ENCODE data around the gene C16orf90.

Gene C16orf90, protein sequence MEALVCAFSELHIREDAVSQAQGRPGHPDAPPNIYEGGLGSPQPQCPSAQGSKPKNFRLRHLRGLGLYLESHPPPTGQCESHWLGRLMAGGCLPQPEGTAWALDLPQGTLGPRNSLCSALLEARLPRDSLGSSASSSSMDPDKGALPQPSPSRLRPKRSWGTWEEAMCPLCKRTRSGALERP

GRCh38 chr16:3495176-3495575 is at the start of gene C16orf90:
TSS of gene C16orf90 (minus strand) at chr16:3495489. CDS start at chr16:3495421, 68 bp downstream.
- no peak for DNase-seq

DNA sequence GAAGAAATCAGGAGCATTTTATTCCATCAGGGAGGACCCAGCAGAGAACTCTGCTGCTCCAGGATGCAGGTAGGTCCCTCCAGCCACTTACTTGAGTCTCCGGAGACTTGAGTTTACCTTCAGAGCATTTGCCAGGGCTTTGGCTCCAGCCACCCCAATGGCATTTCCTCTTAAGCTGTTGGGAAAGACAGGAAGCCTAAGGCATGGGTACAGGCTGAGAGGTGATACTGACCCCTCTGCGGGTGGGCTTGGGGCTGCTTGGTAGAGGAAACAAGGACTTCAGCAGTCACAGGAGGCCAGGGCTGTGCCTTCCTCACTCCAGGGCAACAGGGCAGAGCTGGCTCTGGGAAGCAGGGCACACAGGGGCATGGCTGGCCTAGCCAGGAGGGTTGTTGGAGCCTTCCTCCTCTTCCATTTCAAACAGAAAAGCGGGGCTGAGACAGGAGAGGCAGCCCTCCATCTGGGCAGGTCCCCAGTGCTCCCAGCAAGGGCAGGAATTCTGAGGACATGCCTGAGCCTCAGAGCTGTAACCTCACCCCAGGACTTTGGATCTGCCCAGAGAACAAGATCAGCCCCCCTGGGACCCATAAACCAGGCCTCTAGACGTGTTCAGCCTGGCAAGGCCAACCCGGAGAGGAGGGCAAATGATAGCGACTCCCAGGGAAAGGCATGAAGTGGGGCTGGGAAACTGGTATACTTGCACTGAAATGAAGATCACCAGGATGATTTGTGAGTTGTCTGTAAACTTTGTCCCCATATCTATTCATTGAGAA is 47.5 kb upstream of the C16orf90 start:
- no peak for DNase-seq

DNA sequence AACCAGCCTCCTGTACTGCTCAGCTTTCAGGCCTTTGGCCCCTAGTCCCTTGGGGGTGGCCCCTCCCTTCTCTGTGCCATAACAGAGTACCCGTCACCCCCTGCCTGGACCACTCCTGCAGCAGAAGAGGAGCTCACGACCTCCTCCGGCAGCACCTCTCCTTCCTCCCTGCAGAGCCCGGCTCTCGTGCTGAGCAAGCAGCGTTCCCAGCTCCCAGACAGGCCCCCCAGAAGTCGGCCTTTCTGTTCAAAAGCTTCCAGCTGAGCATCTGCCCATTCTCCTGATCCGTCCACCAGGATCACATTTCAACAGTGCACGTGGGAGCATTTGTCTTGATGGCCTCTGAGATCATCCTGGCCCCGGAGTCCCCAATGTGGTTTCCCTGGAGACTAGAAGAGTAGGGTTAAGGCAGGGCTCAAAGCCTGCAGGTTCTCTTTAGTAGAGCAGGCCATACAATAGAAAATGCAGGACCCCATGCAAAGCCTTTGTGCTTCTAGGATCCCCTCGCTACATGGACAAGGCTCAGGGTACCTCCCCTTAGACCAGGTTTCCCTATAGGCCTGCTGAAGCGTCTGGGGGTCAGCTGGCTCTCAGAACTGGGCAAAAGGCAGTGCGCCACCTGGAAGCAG is 46.4 kb upstream of the C16orf90 start:
- no peak for DNase-seq

GRCh38 chr16:3538222-3538621 is 42.9 kb upstream of the C16orf90 start:
- no peak for DNase-seq

- no peak for DNase-seq
Observed at GRCh38 chr16:3536851-3537250, 41.6 kb upstream of the C16orf90 start.

DNA sequence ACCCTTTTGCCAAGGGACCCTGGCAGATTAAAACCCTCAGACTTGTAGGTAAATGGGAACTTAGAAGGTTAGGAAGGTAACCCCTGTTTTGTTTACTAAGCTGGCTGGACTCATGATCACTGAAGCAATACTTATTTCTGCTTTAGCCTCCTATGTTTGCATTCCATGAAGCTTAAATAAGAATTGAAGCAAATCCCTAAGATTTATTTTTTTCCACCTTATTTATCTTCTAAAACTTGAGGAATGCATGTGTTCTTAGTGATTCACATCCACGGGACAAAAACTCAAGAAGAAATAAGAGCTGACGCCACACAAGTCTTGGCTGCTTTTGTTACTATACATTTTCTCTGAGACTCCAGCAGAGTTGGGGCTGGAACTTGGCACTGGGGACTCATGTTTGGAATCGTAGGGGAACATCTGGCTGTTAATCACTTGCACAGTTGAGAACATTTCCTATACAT is 41.0 kb upstream of the C16orf90 start:
- DNase-seq = no peak

GRCh38 chr16:3534126-3534525 is 38.8 kb upstream of the C16orf90 start:
- no peak for DNase-seq

GRCh38 chr16:3532741-3533140 is 37.5 kb upstream of the C16orf90 start:
- no peak for DNase-seq

GRCh38 chr16:3530371-3530914 is 35.2 kb upstream of the C16orf90 start:
- DNase-seq = no peak

- no peak for DNase-seq
Observed at GRCh38 chr16:3529175-3529574, 33.9 kb upstream of the C16orf90 start.

DNA sequence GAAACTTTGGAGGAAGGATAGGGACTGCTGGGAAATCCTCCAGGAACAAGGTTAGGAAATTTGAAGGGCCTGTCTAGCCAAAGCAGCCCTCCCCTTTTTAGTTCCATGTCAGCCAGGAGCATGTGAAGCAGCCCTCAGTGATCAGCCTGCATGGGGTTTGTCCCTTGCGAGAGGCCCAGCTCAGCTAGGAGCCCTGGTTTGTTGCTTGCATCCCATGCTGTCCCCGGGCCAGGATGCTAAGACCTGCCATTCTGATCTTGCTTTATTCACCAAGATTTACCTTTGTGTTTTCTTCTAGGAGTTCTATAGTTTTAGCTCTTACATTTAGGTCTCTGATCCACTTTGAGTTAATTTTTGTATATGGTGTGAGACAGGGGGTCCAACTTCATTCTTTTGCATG is 33.1 kb upstream of the C16orf90 start:
- DNase-seq = no peak

GRCh38 chr16:3527216-3527829 is 32.0 kb upstream of the C16orf90 start:
- DNase-seq = peak; percentile 59 to 62

- no peak for DNase-seq
Observed at GRCh38 chr16:3525951-3526350, 30.7 kb upstream of the C16orf90 start.

GRCh38 chr16:3523281-3523680 is 28.0 kb upstream of the C16orf90 start:
- no peak for DNase-seq

- no peak for DNase-seq
Observed at GRCh38 chr16:3520841-3521240, 25.6 kb upstream of the C16orf90 start.

- no peak for DNase-seq
Observed at GRCh38 chr16:3520413-3520812, 25.1 kb upstream of the C16orf90 start.

DNA sequence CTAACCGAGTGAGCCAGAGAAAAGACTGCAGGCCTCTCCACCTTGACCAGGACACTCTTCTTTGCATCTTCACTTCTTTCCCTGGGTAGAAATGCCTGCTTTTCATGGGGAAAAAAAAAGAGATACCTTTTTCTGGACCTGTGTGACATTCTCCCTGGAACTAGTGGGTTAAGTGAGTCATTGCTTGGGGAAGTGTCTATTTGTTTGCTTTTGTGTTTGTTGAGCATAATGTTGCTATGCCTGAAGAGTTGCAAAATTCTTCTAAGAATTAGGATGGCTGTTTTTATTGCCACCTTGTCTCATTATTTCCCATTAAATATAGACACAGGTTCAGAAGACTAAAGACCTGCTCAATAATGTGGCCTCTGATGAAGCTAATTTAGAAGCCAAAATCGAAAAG is 24.3 kb upstream of the C16orf90 start:
- no peak for DNase-seq

GRCh38 chr16:3518986-3519348 is 23.7 kb upstream of the C16orf90 start:
- DNase-seq = no peak

GRCh38 chr16:3518292-3518985 is 23.1 kb upstream of the C16orf90 start:
- no peak for DNase-seq

DNA sequence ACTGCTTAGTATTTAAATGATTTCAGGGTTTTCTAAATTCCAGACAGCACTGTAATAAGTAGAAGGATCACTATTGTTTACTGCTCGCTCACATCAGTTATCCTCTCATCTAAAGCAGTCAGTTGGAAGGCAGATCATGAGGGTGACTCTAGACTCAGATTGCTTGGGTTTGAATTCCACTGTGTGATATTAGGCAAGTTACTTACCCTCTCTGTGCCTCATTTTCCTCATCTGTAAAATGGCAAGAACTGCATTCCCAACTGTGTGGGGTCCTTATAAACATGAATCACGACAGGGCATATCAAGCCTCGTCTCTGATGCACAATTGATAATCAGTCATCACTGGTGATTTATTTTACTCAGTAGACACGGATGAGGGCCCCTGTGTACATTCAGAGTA is 20.6 kb upstream of the C16orf90 start:
- DNase-seq = no peak

DNA sequence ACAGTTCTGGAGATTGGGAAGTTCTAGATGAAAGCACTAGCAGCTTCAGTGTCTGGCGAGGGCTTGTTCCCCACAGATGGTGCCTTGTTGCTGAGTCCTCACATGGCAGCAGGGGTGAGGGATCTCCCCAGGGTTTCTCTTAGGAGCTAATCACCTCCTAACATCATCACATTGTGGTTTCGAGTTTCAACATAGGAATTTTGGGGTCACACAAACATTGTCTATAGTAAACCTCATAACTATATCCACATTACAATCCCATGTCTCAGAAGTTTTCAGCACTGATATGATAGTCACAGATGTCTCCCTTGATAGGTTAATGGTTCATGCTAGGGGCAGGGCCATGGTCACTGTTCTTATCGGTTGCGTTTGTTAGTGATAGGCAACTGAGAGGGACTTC is 19.3 kb upstream of the C16orf90 start:
- DNase-seq = no peak

- no peak for DNase-seq
Observed at GRCh38 chr16:3513892-3514583, 18.7 kb upstream of the C16orf90 start.
